NCI-H2196 treated with DMSO at 0.1 percent for 48 hours (cell line): ENCODE measurements around the gene F8.
"Not testable (repeated sequence)": the region's sequence is repeated elsewhere in the genome, so short reads cannot be mapped to it uniquely, and the experiment has no call there.

ENCODE experiments used
- DNase-seq: peaks from one replicate; lab custom pipeline; 2025; ENCODE audit not compliant: unreplicated experiment; lab: John Stamatoyannopoulos, UW

The F8 gene

DNA sequence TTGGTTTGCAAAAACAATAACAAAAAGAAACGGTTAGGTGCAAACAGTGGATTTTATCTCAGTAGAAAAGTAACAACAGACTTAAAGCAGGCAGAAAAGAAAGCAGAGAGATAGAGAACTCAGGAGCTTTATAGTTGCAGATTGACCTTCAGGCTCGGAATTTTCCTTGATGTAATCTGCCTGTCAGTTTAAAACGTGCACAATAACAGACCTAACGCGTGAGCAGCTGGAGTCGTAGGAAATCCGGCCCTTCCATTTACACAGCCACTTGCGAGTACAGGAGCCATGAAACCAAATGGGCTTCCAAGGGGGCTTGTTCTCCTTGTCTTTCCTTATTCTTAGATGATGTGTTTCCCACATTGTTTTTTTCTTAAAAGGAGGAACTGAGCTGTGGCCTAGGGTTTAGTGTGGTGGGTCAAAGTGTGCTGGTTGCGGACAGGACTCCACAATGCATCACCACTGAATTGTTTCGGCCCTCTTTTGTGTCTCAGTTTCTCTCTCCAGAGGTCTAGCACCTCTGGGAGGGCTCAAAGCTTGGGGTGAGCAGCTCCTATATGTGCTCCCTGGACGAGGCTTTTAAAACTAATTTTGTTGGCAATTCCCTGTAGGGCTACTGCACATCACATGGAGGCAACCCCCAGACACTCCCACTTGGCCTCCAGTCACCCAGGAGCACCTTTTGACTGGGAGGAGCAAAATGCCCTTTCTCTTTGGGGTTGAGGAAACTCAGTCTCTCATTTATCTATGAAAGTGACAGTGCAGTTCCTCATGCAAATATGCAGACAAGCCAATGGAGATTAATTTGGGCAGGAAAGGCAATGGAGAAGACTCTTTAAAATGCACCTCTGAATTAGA, 203.4 kb downstream of the F8 start:
- DNase-seq: no peak

DNA sequence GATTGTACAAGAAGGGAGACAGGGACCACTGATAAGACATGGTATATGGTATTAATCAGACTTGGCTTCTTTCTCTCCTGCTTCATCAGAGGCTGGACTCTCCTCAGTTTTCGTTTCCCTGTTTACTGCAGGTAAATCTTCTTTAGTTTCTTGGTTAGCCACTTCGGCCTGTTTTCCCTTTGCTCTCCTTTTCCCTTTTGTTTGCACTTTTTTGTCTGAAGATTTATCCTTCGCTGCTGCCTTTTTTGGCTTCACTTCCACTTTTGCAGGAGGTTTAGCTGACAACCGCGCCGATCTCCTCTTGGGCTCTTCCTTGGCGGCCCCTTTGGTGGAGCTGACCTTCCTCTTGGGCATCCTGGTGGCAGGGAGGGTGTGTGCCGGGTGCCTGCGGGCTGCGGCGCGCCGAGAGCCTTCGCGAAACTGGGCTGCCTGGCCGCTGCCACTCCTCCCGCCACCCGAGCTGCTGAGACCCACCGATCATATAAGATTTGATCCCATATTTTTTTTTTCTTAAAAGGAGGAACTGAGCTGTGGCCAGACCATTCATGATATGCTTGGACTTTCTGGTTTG, 205.4 kb downstream of the F8 start:
- not testable (repeated sequence) for DNase-seq

DNA sequence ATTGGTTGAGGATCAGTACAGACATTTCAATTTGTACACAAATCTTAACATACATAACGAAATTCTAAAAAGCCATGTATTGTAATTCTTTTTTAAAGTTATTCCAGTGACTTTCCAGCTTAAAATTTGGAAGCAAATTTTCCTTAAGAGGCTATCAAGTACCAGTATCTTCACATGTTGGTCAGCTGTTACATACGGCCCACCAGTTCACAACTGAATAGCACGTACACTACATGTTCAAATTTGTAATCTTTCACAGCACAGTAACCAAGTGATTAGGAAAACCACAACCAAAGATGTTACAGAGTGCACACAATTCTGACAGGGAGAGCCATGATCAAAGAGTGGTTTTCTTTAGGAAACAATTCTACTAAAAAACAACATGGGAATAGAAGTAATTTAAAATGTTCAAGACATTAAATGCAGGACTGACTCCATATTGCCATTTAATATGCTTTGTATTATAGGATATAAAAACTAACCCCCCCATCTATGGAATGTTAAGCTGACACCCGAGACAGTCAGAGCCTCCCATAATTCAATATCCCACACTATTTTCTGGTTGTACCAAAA, 206.1 kb downstream of the F8 start:
- not testable (repeated sequence) for DNase-seq

DNA sequence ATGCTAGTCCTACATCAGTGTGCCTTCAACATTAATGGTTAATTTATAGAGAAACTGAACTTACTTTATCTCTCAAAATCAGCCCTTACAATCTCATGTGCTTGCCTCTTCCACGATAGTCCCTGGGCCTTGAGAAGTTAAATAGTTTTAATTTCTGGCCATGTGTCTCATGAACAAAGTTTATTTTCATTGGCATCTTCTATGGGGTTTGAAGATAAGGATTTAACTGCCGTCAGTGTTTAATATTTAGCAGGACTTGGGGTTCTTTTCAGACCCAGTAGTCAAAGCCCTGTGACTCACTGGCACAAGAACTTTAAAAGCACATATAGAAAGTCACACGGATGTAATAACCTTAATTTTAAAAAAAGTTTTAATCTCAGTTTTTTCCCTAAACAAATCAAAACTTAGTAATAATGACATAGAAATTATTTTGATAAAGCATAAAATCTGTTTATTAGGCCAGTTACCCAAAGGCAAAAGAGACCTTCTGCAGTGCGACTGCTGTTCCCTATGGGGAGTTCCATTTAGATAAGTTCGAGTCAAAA, 207.2 kb downstream of the F8 start:
- DNase-seq: no peak

DNA sequence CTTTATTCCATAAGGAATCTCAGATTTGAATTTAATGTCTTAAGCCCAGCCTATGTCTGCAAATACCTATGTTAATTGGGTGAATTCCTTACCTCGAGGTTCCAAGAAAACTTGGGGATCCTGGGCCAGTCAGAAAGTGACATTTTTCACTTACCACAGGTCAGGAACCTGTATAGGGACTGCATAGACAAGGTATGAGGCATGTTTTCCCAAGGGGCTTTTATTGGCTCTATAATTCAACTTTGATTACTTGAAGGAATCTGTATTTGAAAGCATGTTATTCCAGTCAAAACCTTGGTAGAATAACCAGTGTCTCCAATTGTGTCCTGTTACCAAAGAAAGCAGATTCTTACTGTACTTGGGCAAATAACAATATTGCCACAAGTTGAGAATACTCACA, 208.7 kb downstream of the F8 start:
- DNase-seq: no peak

DNA sequence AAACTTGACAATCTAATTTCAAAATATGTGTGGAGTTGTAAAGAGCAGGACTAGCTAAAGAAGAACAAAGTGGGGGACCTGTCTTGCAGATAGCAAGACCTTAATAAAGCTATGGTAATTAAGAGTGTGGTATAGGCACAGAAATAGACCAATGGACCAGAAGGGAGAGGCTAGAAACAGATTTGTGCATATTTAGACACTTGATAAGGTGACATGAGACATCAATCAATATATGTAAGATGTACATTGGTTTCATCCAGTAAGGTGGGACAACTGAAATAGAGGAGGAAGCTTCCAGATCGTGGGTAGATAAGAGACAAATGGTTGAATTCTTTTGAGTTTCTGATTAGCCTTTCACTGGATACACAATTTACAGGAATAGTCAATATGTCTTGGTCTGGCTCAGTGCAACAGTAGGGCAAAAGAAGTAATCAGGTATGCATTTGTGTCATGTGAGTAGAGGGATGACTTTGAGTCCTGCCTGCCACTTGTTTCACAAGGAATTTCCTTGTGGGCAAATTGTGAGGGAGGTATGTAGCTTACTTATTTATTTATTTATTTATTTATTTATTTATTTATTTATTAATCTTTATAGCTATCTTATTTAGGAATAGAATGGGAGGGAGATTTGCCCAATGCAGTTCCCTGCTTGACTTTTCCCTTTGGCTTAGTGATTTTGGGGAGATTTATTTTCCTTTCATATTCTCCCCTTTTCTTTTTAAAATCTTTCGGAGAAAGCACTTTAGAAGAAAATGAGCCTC, 210.0 kb downstream of the F8 start:
- no peak for DNase-seq

DNA sequence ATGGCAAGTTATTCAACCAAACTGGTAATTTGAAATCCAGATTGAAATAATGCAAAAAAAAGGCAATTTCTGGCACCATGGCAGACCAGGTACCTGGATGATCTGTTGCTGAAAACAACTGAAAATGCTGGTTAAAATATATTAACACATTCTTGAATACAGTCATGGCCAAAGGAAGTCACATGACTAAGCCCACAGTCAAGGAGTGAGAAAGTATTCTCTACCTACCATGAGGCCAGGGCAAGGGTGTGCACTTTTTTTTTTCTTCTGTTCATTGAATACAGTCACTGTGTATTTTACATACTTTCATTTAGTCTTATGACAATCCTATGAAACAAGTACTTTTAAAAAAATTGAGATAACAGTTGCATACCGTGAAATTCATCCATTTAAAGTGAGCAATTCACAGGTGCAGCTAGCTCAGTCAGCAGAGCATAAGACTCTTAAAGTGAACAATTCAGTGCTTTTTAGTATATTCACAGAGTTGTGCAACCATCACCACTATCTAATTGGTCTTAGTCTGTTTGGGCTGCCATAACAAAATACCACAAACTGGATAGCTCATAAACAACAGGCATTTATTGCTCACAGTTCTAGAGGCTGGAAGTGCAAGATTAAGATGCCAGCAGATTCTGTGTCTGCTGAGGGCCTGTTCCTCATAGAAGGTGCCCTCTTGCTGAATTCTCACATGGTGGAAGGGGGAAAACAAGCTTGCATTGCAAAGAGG, 212.4 kb downstream of the F8 start:
- DNase-seq: no peak

DNA sequence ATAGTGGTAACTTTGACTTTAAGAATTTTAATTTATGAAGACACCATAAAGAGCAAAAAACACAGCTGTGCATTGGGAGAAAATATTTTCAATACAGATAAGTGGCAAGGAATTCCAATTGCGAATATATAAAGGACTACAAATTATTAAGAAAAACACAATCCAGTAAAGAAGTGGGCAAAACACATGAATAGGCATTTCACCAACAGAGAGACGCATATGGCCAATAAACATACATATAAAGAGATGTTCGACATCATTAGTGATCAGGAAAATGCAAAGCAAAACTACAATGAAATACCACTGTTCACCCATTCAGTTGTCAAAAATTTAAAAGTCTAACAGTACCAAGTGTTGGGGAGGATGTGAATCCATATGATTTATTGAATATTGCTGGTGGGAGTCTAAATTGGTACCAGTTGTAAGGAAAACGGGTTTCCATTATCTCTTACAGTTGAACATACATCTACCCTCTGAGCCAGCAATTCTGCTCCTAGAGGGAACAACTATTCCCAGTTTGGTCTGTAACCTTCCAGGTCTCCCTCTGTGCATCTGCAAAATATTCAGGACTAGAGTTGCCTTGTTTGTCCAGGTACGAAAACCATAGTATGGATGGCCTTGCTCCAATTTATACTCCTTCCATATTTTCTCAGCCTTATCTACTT, 215.6 kb downstream of the F8 start:
- no peak for DNase-seq

DNA sequence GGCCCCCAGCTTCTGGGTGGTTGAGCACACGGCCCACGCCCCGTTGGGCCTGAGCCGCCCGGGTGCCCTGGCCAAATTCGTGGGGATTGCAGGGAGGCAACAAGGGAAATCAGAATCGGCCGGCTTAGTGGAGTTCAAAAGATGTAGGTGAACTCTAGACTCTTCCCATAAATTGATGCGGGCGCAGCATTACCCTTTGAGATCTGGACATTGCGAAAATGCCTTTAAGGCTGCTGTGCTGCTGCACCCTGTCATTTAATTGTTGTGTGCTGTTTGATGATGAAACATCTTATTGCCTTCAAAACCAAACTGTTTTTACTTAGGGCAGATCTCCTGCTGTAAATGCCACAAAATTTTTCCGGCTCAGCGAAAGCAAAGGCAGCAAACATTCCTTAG, 216.8 kb downstream of the F8 start:
- no peak for DNase-seq

DNA sequence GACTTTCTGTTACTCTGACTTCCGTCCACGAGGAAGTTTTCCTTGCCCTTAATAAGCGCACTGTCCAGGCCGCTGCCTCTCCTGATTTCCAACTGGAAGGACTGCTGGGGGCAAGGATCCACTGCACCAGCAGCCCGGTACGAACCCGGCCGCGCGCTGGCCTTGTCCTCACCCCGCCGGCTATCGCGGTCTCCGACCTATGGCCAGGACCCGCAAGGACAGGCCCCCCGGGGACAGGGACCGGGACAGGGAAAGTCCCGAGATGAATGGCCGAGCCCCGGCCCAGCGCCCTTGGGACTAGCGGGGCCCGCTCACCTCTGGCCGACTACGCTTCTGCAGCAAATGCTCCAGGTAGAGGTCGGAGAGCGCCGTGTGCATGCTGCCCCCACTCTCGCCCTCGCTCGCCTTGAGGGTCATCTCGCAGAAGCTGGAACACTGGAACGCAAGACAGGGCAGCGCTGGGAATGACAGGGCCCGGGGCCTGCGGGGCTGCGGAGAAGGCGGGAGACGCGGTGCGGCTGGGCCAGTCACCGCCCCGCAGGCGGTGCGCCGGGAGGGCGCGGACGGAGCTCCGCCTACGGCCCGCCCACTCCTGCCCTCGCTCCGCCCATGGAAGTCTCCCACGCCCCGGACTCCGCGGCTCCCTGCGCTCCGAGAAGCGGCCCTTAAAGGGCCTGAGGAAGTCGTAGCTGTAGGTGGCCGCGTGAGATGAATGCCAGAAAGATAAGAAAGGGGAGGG, 217.4 kb downstream of the F8 start, which contains the start of gene MPP1:
Gene MPP1 (minus strand): TSS at position 529 of the 739 bp plus-strand sequence. CDS start 112 bp downstream, at position 417.
- no peak for DNase-seq

DNA sequence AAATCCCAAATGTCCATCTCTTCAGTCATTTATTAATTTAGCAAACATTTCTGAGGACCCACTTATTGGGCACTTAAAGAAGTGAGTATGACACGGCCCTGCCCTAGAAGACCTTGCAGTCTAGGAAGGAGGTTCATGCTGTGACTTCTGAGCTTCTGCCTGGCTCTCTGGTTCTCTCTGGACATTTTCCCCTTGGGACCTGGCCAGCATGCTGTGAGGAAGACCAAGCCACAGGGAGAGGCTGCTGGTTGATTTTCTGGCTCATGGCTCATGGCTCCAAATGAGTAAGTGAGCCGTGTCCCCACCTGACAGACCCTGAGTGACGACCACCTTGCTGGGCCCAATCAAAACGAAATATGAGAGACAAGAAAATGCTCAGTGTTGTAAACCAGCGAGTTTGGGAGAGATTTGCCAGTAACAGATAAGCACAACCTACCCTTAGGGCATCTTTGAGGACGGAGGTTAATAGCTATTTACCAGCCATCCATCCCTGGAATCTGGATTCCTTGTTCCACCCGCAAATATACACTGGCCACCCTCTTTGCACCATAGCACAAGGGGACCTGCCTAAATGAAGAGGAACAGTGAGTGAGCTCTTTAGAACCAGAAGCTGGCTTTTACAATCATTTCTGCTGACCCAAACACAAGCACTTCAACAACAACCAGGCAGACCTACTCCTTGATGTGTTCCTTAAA, 218.1 kb downstream of the F8 start:
- DNase-seq: no peak

DNA sequence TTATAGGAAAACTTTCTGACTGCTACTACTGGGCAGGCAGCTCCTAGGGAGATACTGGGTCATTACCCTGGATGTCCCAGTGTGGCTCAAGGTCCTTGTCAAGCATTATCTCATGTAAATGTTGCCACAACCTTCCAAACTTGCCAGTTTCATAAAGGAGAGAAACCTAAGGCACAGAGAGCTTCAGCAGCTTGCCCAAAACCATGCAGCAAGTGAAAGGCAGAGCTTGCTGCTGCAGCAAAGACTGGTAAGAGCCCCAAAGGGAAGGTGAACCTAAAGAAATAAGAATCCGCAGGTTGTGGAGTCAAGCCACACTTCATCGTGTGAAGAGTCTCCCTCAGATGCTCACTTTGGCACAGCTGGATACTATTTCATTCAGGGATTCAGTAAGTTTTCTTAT, 219.6 kb downstream of the F8 start:
- DNase-seq: no peak

DNA sequence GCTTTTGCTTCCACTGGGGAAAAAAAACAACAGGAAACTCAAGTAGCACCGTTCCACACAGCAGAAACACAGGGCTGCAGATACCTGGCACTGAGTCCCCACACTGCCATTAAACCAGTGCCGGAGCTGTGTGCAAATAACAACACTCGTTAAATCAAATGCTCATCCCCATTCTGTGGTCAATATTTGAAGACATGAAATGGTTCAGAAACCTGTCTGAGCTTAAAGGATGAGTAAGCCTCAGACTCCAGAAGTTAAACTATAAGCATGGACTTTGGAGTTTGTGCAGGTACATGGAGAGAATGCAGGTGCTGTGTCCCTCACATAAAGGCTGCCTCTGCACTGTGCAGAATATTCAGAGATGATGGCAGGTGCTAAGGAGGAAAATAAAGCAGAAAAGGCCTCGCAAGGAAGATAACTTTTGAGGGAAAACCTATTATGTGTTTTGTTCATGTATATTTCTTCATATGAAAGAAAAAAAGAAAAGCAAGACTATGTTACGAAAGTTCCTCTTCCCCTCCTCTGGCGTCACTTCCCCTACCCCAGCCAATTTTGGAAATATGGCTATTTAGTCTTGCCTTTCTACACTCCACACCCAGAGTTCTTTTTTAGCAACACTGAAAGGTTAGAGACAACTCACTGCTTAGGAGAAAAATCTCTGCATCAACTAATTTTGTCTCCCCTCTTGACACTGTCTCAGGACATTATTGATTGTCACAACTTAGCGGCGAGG, 221.9 kb downstream of the F8 start:
- no peak for DNase-seq

DNA sequence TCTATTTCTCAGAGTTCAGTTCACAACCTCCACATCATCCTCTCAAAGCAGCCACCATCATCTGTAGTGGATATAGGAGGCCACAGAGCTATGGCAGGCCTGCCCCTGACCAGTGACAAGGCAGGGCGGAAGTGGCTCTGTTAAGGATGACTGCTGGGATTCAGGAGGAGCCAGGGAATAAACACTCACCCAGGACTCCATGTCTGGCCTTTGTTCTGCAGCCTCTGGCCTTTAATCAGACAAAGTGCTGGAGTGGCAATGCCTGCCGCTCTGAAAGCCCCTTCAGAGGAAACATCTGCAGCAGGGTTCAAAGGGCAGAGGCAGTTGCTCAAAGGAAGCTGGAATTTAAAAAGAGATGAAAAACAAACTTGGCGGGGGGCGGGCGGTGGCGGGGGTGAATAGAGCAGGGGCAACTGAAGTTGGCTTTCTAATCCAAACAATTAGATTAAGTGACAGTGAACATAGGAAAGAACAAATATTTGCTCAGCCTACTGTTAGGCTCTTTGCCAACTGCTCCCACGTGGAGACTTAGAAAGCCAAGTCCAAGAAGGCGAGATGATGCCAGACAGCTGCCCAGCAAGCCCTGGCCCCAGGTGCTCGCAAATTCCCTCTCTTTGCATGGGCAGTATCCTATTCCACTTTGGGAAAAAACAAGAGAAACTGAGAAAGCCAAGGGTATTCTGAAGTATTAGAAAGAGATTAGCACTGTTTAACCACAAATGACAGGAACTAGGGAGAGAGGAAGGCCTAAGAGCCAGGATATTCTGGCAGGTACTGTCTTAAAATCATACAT, 222.8 kb downstream of the F8 start:
- DNase-seq: peak; percentile 88

DNA sequence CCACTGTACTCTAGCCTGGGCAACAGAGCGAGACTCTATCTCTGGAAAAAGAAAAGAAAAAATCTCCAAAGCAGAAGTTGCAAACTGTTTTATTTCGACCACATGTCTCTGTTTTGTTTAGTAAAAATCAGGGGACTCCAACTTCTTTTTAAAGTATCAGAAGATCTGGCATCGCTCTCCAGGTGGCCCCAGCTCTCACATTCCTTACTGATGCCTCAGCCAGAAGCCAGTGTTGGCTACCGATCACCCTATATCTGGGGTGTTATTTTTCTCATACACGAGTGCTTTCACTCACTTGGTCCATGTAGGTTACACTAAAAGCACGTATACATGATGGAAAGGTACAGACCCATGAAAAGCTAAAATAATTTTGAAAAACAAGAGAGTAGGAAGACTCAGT, 225.5 kb downstream of the F8 start:
- DNase-seq: no peak

DNA sequence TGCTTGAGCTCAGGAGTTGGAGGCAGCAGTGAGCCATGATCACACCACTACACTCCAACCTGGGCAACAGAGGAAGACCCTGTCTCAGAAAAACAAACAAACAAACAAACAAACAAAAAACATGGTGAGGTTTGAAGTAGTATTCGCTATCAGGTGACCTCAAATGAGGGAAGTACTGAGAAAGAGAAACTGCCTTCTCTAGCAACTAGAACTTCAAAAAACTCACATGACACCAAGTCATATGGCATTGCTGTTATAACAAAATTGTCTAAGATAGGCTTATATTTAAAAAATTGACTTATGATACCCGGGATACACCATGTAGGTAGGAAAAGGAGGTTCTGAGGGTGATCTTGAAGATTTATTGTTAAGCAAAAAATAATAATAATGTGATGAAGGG, 227.5 kb downstream of the F8 start:
- no peak for DNase-seq

DNA sequence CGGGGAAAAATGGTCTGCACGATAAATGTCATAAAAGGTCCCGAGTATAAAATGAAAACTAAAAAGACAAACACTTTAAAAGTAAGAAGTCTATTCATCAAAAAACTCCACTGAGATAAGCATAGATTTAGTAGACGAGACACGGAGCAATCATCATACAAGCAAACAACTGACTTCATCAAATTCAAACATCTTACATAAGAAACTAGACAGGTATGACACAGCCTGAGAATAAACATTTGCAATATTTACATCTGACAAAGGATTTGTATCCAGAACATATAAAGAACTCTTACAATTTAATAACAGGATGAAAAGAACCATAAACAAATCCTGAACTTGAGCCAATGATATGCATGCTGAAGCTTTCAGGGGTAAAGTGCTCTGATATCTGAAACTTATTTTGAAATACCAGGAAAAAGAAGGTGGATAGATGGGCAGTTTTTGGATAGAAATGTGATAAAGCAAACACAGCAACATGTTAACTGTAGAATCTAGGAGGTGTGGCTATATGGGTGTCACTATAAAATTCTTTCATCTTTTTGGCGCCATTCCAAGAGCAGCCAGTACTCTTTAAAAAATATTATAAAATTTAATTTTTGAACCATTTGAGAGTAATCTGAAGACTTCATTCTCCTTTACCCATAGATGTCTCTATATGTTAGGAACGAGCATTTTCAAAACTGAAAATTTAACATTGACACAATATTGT, 229.3 kb downstream of the F8 start:
- DNase-seq: no peak
